Spleen (tissue), 11 donors: ENCODE data around the gene B4GALNT3. TPM values are rescaled to one million over a fixed set of nuclear protein-coding genes. Genes with fewer than 3 reads are reported as not detected.

ENCODE experiments used
- DNase-seq: peaks from one replicate; pipeline ENCODE4 v3.0.0-alpha.2; 2020
- H3K27ac ChIP-seq, 8 donors: fragments of 200-600 bp; sonication (generic) in 7 of 8; 1 replicate in 4 of 8; 2 replicates in 4 of 8; pipeline versions ENCODE4 v1.5.0 to v1.8.0; 2016 to 2021; ENCODE audit warnings: inconsistent platforms in 4 of 8, mild to moderate bottlenecking in 4 of 8, moderate library complexity in 1 of 8
- H3K27me3 ChIP-seq, 7 donors: fragments of 200-600 bp; sonication (generic) in 6 of 7; replicated peaks in 1 of 7; 1 replicate in 4 of 7; 2 replicates in 3 of 7; pipeline versions ENCODE4 v1.5.0 to v1.8.0; 2016 to 2021; ENCODE audit warnings: inconsistent platforms in 3 of 7, mild to moderate bottlenecking in 1 of 7
- H3K36me3 ChIP-seq, 6 donors: fragments of 200-600 bp; sonication (generic) in 5 of 6; 1 replicate in 4 of 6; 2 replicates in 2 of 6; pipeline versions ENCODE4 v1.5.0 to v1.8.0; 2016 to 2021; ENCODE audit warnings: inconsistent platforms in 2 of 6
- H3K4me1 ChIP-seq, 6 donors: fragments of 200-600 bp; sonication (generic) in 5 of 6; 1 replicate in 3 of 6; 2 replicates in 3 of 6; pipeline versions ENCODE4 v1.5.0 to v1.8.0; 2016 to 2021; ENCODE audit warnings: inconsistent platforms in 3 of 6
- H3K4me3 ChIP-seq, 8 donors: fragments of 200-600 bp; sonication (generic) in 7 of 8; 1 replicate in 4 of 8; 2 replicates in 4 of 8; pipeline versions ENCODE4 v1.5.0 to v1.8.0; 2016 to 2021; ENCODE audit warnings: inconsistent platforms in 4 of 8, mild to moderate bottlenecking in 4 of 8, moderate library complexity in 2 of 8
- H3K9me3 ChIP-seq, 8 donors: fragments of 200-600 bp; sonication (generic) in 7 of 8; 1 replicate in 4 of 8; 2 replicates in 4 of 8; pipeline versions ENCODE4 v1.5.0 to v1.8.0; 2016 to 2021; ENCODE audit warnings: inconsistent platforms in 4 of 8
- POLR2A ChIP-seq, 3 donors: fragments of 450-650 bp; IDR thresholded peaks; one replicate each; pipeline ENCODE4 v1.5.1; 2017; ENCODE audit warnings: antibody characterized with exemption in 3 of 3, mild to moderate bottlenecking in 1 of 3
- POLR2AphosphoS5 ChIP-seq, 3 donors: sonication (generic); formaldehyde crosslinking; IDR thresholded peaks; one replicate each; pipeline ENCODE4 v1.5.1; 2017; ENCODE audit warnings: antibody characterized with exemption in 3 of 3
- WGBS, 5 donors: extraction: QIAGEN DNeasy Blood & Tissue Kit in 3 of 5; methylation state at CpG; one replicate each; pipeline versions ENCODE4 v1.1.5 to v1.1.7; 2013 to 2018; 5-methylcytosine and 5-hydroxymethylcytosine counted together
- intact Hi-C: fragments of 100-400 bp; cut with DNase I; formaldehyde crosslinking; loops from one replicate; pipeline ENCODE4 v1.15.0; 2023; ENCODE audit warnings: low total_unique reads
- polyA plus RNA-seq, 3 donors: library from polyadenylated mRNA; stranded (reverse); fragments of 200-250 nt; gene quantifications; one replicate each; pipeline ENCODE4 v1.2.1, GENCODE V29; 2013
- total RNA-seq, 7 donors: library from RNA; depleted of rRNA in 3 of 7; stranded (reverse); fragments of >200 nt in 3 of 7; fragmentation: NEBNext Ultra II Directional in 4 of 7; extraction: Animal tissue kit (Norgen Biotek cat#: 25700) in 4 of 7; gene quantifications; one replicate each; pipeline versions ENCODE4 v1.1.0 to v1.2.1, GENCODE V29; 2016 to 2021
- TF ChIP-seq, protein P1 (sequence below), 11 experiments: fragments of 200-600 bp in 7 of 11; fragments of 450-650 bp in 4 of 11; sonication (generic) in 4 of 11; IDR thresholded peaks in 8 of 11; conservative IDR thresholded peaks in 3 of 11; 1 replicate in 7 of 11; 2 replicates in 4 of 11; pipeline versions ENCODE4 v1.4.0 to v1.8.0; 2016 to 2021; ENCODE audit warnings: antibody characterized with exemption in 11 of 11, inconsistent platforms in 4 of 11, mild to moderate bottlenecking in 1 of 11
- donor health status: healthy with polysubstance abuse.
- donor health status: DM: no; HTN: no; CAD: no; lungs with moderate emphysema.
- donor health status: DM: no; HTN: no; CAD: no.
- donor health status: Bipolar disorder and iron deficiency.
- donor health status: healthy.
- donor health status: DM: no; HTN: no; CAD: no.
- donor health status: DM: yes; HTN: yes; CAD: no.

The B4GALNT3 gene
- total and polyA plus RNA-seq, 10 donors: 0.28 to 2.0 (median 1.5) TPM

GRCh38 chr12:590206-590750 lies 130.5 kb downstream of the B4GALNT3 start:
- no peak for DNase-seq
- intact Hi-C loops: no loop called here
- Histone ChIP-seq H3K27me3 (no peaks in the 10 kb centered on the region), H3K9me3 (peaks cover 0 to 5% (median 0%) of the 10 kb centered on the region in 8 donors), H3K4me1 (peaks cover 0 to 31% (median 4%) of the 10 kb centered on the region in 6 donors), H3K27ac (no peak overlapping the region), H3K36me3 (no peaks in the 10 kb centered on the region), H3K4me3 (no peak overlapping the region)
- TF ChIP-seq POLR2A (IDR thresholded peaks at IDR 0.05) (no peak), POLR2AphosphoS5 (IDR thresholded peaks at IDR 0.05) (no peak)
- TF ChIP-seq, protein P1, sequence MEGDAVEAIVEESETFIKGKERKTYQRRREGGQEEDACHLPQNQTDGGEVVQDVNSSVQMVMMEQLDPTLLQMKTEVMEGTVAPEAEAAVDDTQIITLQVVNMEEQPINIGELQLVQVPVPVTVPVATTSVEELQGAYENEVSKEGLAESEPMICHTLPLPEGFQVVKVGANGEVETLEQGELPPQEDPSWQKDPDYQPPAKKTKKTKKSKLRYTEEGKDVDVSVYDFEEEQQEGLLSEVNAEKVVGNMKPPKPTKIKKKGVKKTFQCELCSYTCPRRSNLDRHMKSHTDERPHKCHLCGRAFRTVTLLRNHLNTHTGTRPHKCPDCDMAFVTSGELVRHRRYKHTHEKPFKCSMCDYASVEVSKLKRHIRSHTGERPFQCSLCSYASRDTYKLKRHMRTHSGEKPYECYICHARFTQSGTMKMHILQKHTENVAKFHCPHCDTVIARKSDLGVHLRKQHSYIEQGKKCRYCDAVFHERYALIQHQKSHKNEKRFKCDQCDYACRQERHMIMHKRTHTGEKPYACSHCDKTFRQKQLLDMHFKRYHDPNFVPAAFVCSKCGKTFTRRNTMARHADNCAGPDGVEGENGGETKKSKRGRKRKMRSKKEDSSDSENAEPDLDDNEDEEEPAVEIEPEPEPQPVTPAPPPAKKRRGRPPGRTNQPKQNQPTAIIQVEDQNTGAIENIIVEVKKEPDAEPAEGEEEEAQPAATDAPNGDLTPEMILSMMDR (IDR thresholded peaks at IDR 0.05 in 8 of 11, conservative IDR thresholded peaks at IDR 0.05 in 3 of 11): no peak
- 77 to 92% (median 82%) methylated on average over 14 of the region's 14 CpGs for WGBS, 5 donors

DNA sequence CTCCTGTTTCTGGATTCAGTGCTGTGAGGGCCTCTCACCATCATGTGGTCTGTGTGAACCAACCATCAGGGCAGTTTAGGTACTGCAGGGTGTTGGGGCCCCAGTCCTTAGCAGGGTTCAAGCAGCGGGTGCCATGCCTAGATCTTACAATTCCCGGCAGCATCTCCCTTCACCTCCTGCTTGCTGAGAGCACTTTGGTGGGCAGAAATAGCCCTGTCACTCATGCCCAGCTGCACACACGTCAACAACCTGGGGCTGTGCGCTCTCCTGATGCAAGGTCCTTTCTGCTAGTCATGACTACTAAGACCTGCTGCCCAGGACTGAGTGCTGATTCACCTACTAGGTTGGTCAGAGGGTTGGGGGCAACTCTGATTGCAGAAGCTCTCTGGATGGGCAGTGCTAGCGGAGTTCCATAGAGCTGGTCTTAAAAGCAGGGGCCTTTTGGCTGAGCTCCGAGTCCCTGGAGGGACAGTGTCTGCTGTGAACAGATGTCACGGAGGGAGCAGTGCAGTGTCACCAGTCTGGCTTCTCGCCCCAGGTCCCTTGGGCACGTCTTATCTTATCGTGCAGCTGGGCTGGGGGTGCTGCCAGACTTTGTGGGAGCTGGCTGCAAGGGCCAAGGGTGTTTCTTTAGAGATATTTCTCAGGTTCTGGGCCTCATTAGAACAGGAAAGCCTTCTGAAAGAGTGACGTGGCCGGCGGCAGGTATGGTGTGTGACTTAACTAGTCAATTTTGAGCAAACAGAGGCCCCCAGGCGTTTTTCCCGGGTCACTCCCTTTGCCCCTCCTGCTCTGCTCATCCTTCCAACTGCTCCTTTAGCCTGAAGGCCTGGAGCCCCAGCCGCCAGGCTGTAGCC lies 131.7 kb downstream of the B4GALNT3 start:
- peaks cover 0 to 31% (median 4%) of the 10 kb centered on the region in 6 donors for H3K4me1 ChIP-seq
- WGBS, 5 donors: 46 to 66% (median 54%) methylated on average over 11 to 16 of the region's 16 CpGs
- intact Hi-C loops: no loop called here
- TF ChIP-seq, protein P1 (IDR thresholded peaks at IDR 0.05 in 8 of 11, conservative IDR thresholded peaks at IDR 0.05 in 3 of 11): peak in 5 of 11 experiments; percentile 13 to 28 (median 20)
- TF ChIP-seq POLR2AphosphoS5 (IDR thresholded peaks at IDR 0.05) (peak in 1 of 3 donors; percentile 44), POLR2A (IDR thresholded peaks at IDR 0.05) (no peak)
- H3K36me3 ChIP-seq: no peaks in the 10 kb centered on the region
- H3K27me3 ChIP-seq: no peaks in the 10 kb centered on the region
- H3K4me3 ChIP-seq: no peak overlapping the region
- no peak for DNase-seq
- peak overlapping the region in 2 of 8 donors; percentile 10 to 45 for H3K27ac ChIP-seq
- peaks cover 0 to 5% (median 0%) of the 10 kb centered on the region in 8 donors for H3K9me3 ChIP-seq

- H3K4me1 ChIP-seq: peaks cover 0 to 31% (median 4%) of the 10 kb centered on the region in 6 donors
- DNase-seq: no peak
- no peaks in the 10 kb centered on the region for H3K27me3 ChIP-seq
- no peak overlapping the region for H3K4me3 ChIP-seq
- peaks cover 0 to 5% (median 0%) of the 10 kb centered on the region in 8 donors for H3K9me3 ChIP-seq
- intact Hi-C loops: no loop called here
- peak overlapping the region in 1 of 8 donors; percentile 45 for H3K27ac ChIP-seq
- H3K36me3 ChIP-seq: no peaks in the 10 kb centered on the region
- 88 to 95% (median 91%) methylated on average over 11 of the region's 11 CpGs for WGBS, 5 donors
- TF ChIP-seq POLR2A (IDR thresholded peaks at IDR 0.05) (no peak), POLR2AphosphoS5 (IDR thresholded peaks at IDR 0.05) (no peak)
- TF ChIP-seq, protein P1 (IDR thresholded peaks at IDR 0.05 in 8 of 11, conservative IDR thresholded peaks at IDR 0.05 in 3 of 11): no peak
These were observed 132.3 kb downstream of the B4GALNT3 start for GRCh38 chr12:592024-592505.
